HuH-7.5 (cell line): ENCODE results near the gene RAB6C.
"Not testable (repeated sequence)": the region's sequence is repeated elsewhere in the genome, so short reads cannot be mapped to it uniquely, and the experiment has no call there.

Experiments
- DNase-seq: peaks from one replicate; pipeline ENCODE4 v3.0.0; 2011; ENCODE audit warnings: low spot score

RAB6C gene

DNA sequence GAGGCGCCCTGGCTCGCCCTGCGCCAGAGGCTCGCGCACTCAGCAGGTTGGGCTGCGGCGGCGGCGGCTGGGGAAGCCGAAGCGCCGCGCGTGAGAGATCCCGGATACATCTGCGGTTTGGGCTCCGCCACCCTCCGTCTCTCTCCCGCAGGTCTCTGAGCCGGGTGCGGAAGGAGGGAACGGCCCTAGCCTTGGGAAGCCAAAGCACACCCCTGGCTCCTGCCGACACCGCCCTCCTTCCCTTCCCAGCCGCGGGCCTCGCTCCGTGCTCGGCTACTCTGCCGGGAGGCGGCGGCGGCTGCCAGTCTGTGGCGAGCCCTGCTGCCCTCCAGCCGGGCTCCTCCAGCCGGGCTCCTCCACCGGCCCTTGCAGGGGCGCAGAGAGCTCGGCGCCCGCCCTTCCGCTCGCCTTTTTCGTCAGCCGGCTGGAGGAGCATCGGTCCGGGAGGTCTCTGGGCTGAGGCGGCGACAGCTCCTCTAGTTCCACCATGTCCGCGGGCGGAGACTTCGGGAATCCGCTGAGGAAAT is at the start of gene RAB6C:
Gene RAB6C (plus strand): TSS at position 38 of the 527 bp plus-strand sequence. CDS start 450 bp downstream, at position 488.
- DNase-seq, result not testable (repeated sequence)

DNA sequence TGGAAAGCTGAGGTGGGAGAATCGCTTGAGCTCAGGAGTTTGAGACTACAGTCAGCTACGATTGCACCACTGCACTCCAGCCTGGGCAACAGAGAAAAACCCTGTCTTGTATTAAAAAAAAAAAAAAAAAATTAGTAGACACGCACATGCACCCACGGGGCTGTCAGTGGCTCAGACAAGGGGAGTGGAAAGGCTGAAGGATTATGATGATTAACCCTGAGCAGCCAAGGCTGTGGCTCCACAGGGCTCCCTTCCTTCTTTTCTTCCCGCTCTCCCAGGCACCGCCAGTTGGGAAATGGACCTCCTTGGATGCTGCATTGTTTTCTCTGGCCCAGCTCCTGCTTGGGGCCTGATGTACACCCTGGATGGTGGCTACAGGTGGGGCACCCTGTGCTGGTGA is 49.0 kb upstream of the RAB6C start:
- no peak for DNase-seq

DNA sequence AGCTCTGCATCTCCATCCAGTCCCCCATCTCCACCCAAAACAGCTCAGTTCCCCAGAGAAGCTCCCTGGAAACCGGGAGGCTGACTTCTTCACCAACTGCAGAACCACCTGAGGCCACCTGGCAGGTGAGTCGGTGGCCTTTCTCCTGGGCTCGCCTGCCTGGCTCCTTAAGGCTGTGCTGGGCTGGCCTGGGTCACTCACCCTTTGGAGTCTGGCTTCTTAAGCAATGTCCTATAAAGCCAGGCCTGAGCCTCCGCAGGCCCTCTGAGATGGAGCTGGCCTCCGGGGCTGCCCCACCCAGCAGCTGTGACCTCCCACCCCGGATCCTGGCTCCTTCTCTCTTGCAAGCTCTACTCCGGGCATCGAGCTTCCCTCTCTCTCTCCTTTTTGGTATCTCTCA is 46.1 kb upstream of the RAB6C start:
- not testable (repeated sequence) for DNase-seq

DNA sequence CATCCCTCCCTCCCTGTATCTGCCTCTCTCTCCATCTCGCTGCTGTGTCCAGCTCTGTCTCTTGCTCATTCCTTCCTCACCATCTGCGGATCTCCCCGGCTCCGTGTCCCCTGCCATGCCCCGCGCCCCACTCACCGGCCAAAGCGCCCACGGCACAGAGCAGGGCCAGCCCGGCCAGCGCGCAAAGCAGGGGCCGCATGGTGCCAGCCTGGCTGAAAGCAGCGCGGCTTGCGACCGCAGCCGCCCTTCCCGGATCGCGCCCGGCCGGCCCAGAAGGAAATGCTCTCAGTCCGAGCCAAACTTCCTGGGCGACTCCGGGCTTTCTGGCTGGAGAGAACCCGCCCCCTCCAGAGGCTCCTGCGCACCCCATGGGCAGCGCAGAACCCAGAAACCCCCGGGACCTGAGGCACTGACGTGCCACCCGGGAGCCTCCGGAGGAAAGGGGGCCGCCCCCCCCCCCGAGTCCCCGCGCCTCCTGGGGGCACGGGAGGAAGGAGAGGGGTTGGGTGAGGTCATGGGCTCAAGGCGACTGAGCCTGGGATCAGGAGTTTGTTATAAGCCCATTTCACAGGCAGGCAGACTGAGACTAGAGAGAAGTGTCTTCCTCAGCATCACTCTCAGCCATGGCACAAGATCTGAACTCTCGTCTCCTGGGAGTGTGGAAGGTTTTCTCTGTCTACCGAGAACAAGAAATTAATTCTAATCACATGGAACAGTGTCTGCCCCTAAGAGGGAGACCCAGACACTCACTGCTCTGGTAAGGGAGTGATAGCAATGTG is 45.2 kb upstream of the RAB6C start:
- no peak for DNase-seq

DNA sequence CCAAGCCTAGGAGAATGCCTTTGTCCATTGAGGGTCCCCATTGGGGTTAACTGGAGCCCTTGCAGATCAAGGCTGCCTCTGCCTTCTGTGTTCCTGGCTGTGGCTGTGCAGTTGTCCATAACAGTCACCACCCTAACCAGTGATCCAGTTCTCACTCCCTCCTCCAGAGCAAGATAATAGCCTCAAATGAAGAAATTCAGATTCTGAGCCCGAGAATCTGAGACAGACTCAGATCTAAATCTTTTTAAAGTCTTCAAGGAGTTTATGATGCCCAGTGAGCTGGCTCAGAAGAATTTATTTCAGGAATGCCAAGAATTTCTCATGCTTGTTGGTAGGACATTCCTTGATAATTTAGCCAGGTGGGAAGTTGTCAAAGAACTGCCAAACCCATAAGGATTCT is 44.3 kb upstream of the RAB6C start:
- no peak for DNase-seq

DNA sequence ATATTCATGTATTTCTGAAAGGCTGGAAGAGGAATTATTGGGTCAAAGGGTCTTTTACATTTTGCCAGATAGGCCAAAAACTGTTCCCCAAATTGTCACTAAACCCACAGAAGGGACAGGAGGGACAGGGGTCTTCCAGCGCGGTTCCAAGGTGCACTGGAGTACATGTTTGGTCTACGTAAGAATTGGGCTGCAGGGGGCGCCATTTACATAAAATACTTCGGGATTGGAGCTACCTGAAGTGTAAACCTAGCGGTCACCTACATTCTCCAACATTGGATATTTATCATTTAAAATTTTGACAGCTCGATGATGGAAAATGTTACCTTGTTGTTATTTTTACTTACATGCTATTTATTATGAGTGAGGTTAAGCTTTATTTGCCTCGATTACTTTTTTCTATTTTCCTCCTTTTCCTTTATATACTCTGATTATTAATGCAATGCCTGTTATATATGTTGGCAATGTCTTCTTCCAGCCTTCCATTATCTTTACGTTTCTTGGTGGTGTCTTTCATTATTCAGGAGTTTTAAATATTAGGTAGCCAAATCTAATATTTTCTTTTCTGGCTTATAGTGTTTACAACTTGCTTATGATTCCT is 43.0 kb upstream of the RAB6C start:
- DNase-seq, result peak; percentile 33

DNA sequence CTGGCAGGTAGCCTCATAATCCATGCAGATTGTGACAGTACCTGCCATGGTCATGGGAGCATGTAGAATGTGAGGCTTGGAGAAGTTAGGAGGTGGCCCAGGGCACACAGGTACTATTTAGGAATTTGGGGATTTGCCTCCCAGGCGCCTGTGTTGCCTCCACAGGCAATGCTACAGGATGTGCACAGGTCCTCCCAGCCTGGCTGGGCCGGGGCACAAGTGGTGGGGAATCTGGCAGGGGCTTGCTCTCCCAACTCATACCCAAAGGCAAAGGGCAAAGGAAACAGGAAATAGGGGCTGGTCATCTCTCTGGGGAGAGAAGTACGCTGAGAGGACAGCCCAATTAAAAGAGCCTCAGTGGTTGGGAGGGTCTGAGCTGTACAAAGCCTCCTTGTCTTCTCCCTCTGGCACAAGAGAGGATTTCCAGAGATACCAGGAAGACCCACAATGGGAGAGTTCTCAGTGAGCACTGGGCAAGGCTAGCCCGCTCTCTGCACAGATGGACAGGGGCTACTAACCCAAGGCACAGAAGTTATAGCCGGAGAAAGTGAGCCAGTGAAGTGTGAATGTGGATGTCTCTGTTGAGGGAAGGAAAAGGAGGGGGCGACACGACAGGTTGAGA is 40.5 kb upstream of the RAB6C start:
- DNase-seq, result not testable (repeated sequence)

DNA sequence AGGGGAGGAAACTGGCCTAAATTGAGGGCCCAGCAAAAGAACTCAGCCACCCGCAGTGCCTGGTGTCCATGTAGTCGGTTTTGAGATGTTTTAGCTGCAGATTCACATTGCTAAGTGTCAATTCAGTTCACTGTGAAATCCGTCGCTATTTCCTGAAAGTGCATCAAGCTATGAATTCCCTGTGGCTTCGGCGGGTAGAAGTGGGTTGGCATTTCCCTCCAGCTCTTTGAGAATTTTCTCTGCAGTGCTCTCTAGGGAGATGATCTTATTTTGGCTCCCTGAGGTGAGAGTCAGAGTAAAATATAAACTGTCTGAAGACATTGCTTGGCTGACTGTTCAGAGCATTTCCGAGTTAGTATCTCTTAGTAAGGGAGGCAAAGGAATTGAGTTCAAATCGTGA is 36.0 kb upstream of the RAB6C start:
- not testable (repeated sequence) for DNase-seq

DNA sequence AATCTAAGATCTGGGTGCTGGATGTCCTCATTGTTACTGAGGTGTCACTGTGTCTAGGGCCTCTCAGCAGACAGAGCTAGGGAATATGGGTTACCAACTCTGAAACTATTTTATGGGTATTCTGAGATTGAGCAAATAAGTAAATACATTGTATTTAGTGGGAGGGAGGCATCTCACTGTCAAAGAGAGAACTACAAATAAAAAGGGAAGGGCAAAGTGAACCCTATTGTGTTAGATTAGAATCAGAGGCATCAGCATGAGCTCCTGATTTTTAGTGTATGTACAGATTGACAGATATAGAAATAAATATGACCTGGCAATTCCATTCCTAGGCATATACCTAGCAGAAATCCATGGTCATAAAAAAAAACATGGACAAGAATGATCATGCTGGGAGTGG is 33.9 kb upstream of the RAB6C start:
- no peak for DNase-seq

DNA sequence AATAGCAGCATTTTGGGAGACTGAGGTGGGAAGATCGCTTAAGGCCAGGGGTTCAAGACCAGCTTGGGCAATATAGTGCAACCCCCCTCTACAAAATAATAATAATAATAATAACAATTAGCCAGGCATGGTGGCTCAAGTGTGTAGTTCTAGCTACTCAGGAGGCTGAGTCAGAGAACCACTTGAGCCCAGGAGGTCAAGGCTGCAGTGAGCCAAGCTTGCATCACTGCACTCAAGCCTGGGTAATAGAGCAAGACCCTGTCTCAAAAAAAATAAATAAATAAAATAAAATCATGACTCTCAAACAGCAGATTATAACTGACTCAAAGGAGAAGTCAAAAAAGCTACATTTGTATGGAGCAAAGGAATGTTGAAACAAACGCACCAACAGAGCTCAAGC is 31.8 kb upstream of the RAB6C start:
- DNase-seq, result not testable (repeated sequence)

DNA sequence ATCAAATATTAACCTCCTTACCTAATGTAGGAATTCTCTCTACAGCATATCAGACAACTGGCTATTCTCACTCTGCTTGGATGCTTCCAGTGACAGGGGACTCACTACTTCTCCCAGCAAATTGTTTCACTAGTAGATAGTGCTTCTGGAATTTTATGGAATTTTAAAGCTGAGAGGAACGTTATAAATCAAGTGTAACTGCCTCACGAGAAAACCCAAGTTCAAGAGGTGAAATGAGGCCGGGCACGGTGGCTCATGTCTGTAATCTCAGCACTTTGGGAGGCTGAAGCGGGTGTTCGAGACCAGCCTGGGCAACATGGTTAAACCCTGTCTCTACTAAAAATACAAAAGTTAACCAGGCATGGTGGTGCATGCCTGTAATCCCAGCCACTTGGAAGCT is 23.3 kb upstream of the RAB6C start:
- DNase-seq, result not testable (repeated sequence)

DNA sequence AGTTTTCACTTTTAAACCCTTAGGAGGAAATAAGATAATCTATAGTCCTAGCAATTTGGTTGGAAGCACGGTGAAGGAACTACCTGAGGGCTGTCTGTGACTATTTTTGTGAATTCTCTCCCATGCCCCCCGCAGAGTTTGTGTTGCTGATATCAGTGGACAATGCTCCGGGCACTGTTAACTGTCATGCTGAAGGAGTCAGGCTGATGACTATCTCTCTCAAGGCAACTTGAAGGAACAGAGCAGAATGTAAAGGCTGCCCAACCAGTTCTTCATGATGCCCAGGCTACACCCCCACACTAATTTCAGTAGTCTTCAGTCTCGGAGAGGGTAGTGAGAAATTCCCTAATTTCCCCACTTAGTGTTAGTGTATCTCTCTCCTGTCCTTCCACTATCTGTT is 21.6 kb upstream of the RAB6C start:
- DNase-seq, result no peak

DNA sequence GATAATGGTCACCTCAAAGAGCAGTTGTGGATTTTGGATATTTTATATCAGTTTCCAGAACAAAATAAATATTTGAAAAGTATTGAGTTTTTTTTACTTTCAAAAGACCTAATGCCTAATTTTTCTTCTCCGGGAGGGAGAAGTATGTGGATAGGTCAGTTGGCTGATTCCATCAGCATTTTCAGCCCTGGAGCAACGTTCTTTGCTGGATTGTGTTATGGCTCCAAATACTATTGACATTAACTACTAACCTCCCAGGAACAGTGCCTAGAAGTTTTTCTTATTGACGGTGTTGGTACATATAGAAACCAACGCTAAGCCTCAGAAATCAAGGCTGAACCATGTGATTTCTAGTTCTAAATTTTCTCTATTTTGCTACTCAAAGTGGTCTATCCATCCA is 20.7 kb upstream of the RAB6C start:
- not testable (repeated sequence) for DNase-seq

DNA sequence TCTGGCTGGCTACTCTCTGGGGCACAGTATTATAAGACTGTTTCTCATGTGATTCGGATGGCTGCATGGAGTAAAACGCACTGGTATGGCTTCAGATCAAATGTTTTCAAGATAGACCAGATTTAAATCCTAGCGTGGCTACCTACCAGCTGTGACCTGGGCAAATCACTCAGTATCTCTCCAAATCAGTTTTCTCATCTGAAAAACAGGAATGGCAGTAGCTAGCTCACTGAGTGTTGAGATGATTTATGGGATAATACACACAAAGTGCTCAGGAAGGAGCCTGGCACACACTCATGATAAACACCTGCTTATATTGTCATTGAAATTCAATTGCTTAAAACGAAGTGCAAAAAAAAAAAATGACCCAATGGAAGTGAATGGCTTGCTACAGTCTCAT is 10.9 kb upstream of the RAB6C start:
- not testable (repeated sequence) for DNase-seq

DNA sequence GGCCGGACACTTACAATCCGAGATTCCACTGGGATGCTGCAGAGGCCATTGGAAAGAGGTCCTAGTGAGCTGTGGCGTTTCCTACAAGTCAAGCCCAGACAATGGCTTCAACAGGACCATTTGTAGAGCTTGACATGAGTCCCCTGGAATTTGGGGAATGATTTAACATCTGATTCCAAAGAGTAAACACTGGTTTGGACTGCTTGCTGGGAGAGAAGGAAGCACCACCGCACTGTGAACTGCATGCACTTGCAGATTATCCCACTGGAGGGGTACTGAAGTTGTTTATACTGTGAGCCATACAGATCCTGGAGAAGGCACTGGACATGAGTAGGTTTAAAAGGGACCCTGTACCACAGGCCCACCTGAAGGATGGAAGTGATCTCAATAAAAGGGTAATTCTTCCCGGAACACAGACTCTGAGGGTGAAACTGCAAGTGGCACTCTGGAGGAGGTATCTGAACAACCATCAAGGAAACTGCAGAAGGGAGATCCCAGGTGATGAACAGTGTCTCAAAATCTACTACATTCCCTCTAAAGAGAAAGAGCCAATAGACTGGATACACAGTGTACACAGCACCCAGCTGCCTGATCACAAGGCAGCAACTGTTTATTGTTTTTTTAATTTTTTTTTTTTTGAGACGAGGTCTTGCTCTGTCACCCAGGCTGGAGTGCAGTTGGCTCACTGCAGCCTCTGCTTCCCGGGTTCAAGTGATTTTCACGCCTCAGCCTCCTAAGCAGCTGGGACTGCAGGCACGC is 4.3 kb upstream of the RAB6C start:
- DNase-seq, result no peak

DNA sequence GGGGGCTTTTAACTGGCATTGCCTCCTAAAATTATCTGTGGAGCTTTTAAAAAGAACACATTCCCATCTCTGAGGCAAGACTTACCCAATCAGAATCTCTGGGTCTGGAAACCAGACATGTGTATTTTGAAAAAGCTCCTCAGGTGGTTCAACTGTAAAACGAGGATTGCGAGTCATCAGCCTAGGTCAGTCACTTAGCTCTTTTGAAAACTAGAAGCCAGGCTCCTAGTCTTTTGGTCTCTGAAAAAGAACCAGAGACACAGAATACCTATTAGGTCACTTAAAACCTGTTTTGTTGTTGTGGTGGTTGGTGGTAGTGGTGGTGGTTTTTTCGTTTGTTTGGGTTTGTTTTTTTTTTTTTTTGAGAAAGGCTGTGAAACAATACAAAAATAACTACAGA is 2.5 kb upstream of the RAB6C start:
- DNase-seq, result not testable (repeated sequence)

DNA sequence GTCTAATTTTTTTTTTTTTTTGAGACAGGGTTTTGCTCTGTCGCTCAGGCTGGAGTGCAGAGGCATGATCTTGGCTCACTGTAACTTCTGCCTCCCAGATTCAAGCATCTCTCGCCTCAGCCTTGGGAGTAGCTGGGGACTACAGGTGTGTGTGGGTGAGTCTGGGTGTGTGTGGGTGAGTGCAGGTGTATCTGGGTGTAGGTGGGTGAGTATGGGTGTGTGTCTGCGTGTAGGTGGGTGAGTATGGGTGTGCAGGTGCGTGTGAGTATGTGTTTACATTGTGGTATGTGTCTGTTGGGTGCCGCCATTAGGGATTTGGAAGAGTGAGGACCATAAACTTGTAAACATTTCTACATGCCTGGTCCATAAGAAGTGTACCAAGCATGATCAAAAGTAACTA is 1.5 kb upstream of the RAB6C start:
- no peak for DNase-seq

DNA sequence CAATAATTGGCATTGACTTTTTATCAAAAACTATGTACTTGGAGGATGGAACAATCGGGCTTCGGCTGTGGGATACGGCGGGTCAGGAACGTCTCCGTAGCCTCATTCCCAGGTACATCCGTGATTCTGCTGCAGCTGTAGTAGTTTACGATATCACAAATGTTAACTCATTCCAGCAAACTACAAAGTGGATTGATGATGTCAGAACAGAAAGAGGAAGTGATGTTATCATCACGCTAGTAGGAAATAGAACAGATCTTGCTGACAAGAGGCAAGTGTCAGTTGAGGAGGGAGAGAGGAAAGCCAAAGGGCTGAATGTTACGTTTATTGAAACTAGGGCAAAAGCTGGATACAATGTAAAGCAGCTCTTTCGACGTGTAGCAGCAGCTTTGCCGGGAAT is 780 bp downstream of the RAB6C start:
- DNase-seq, result not testable (repeated sequence)

DNA sequence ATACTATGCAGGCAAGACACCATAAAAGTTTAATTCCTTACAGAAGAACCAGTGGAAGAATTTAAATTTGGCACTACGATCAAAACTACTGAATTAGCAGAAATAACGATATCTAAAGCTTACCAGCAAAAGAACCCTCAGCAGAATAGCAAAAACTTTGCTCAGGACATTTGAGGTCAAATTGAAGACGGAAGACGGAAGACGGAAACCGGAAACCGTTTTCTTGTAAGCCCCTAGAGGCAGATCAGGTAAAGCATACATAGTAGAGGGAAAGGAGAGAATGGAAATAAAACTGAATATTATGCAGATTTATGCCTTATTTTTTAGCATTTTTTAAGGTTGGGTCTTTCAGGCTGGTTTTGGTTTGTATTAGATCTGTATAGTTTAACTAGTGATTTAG is 2.2 kb downstream of the RAB6C start:
- not testable (repeated sequence) for DNase-seq

DNA sequence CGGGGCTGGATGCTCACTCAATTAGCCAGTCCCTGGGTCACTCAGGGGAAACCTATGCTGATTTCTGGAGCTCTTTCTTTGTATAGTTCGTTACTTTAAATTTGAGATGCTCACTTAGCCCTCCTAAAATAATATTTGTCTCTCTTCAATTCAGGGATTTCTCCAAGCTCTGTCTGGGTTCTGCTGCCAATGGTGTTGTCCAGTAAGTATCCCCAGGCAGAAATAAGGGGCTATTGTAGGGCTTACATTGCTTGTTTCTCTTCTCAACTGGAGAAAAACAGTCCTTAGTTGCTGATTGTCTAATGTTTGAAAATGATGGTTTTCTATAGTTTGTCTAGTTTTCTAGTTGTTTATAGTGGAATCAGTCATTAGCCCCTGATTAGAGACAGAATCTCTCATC is 5.0 kb downstream of the RAB6C start:
- DNase-seq, result no peak

DNA sequence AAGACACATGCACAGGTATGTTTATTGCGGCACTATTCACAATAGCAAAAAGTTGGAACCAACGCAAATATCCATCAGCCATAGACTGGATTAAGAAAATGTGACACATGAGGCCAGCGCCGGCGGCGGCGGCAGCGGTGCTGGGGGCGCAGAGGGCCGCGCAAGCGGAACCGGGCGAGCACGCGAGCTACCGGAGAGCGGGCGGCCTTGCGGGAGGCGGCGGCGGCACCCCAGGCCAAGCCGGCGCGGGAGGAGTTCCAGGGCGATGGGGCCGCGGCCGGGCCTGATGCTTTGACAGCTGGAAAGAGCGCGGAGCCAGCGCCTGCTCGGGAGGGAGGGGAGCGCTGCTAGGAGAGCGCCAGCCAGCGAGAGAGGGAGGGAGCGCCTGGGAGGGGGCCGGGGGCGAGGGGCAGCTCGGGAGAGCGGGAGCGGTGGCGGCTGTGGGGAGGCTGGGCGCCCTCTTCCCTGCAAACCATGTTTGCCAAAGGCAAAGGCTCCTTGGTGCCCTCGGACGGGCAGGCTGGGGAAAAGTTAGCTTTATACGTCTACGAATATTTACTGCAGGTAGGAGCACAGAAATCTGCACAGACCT is 13.0 kb downstream of the RAB6C start:
- not testable (repeated sequence) for DNase-seq

DNA sequence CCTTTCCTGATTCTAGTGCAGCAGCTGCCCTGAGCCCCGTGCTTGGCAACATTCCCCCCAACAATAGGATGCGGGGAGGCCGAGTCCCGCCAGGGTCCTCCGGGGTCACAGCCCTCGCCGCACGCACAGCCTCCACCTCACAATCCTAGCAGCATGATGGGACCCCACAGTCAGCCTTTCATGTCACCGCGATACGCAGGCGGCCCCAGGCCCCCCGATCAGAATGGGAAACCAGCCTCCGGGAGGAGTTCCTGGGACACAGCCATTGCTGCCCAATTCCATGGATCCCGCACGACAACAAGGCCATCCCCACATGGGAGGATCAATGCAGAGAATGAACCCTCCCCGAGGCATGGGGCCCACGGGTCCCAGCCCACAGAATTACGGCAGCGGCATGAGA is 13.7 kb downstream of the RAB6C start:
- DNase-seq, result not testable (repeated sequence)
